ENCODE measurements around the gene MNT.

The MNT gene

DNA sequence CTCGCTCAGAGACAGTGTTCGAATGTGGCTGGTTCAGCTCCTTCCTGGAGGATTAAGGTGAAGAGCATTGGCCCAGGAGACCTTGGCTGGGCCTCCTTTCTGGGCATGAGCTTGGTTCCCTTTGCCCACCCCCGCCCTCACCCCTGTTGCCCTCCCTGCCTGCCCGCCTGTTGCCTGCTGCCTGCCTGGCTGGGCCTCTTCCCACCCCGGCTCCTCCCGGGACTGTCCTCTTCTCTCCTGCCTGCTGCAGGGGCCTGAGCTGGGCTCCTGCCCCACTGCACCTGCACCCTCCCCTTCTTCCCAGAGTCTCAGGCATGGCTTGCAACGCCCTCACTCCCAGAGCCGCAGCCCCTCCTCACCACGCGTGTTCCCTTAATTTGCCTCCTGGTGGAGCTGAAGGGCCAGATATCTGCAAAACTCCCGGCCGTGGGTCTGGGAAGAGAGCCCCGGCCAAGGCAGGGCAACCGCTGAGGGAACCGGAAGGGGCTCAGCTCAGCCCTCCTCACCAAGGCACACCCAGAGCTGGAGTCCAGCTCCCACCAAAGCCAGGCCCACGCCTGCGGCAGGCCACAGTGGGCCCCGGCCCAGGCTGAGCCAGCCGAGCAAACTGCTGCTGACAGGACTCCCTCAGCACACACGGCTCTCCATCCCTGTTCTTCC, 31.2 kb downstream of the MNT start:
- DNase-seq (ENCODE audit: low spot score in 2 of 2) (no peak), ATAC-seq (no peak)
- Mint-ChIP-seq H3K36me3 (peaks cover 10% of the 10 kb centered on the region), H3K4me1 (no peaks in the 10 kb centered on the region), H3K27ac (no peak overlapping the region), H3K4me3 (no peak overlapping the region), H3K9me3 (no peaks in the 10 kb centered on the region)

- Mint-ChIP-seq H3K4me3 (no peak overlapping the region), H3K36me3 (peaks cover 7% of the 10 kb centered on the region), H3K4me1 (no peaks in the 10 kb centered on the region), H3K27ac (no peak overlapping the region), H3K9me3 (no peaks in the 10 kb centered on the region)
- ATAC-seq (no peak), DNase-seq (ENCODE audit: low spot score in 2 of 2) (no peak)
These were observed 31.8 kb downstream of the MNT start for GRCh38 chr17:2369039-2369438.

- H3K36me3 Mint-ChIP-seq, result peaks cover 11% of the 10 kb centered on the region
- no peak overlapping the region for H3K27ac Mint-ChIP-seq
- ATAC-seq, result no peak
- DNase-seq (ENCODE audit: low spot score in 2 of 2), result no peak
- H3K4me3 Mint-ChIP-seq, result no peak overlapping the region
- H3K9me3 Mint-ChIP-seq, result no peaks in the 10 kb centered on the region
- H3K4me1 Mint-ChIP-seq, result no peaks in the 10 kb centered on the region
These were observed 32.5 kb downstream of the MNT start for GRCh38 chr17:2368359-2368758.

- H3K9me3 Mint-ChIP-seq, result no peaks in the 10 kb centered on the region
- no peak overlapping the region for H3K4me3 Mint-ChIP-seq
- H3K4me1 Mint-ChIP-seq, result no peaks in the 10 kb centered on the region
- H3K27ac Mint-ChIP-seq, result no peak overlapping the region
- ATAC-seq, result no peak
- no peak for DNase-seq (ENCODE audit: low spot score in 2 of 2)
- peaks cover 17% of the 10 kb centered on the region for H3K36me3 Mint-ChIP-seq
These were observed 33.9 kb downstream of the MNT start for GRCh38 chr17:2366747-2367494.

- DNase-seq (ENCODE audit: low spot score in 2 of 2) (no peak), ATAC-seq (no peak)
- H3K4me1 Mint-ChIP-seq, result peaks cover 6% of the 10 kb centered on the region
- H3K27ac Mint-ChIP-seq, result no peak overlapping the region
- no peak overlapping the region for H3K4me3 Mint-ChIP-seq
- H3K36me3 Mint-ChIP-seq, result peaks cover 17% of the 10 kb centered on the region
- H3K9me3 Mint-ChIP-seq, result no peaks in the 10 kb centered on the region
These were observed 35.7 kb downstream of the MNT start for GRCh38 chr17:2365132-2365531.

DNA sequence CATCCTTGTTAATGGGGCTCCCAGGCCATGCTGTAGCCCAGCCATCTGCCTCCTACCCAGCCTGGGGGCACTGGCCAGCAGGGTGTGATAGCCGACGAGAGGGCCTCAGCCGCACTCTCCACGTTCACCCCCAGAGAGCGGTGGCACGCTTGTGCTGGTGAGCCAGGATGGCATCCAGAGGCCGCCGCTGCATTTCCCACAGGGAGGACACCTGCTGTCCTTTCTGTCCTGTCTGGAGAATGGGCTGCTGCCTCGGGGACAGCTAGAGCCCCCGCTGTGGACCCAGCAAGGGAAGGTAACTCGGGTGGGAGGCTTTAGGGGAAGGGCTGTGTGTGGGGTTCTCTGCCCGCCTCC, 36.1 kb downstream of the MNT start:
- DNase-seq (ENCODE audit: low spot score in 2 of 2), result no peak
- Mint-ChIP-seq H3K4me1 (peaks cover 6% of the 10 kb centered on the region), H3K4me3 (no peak overlapping the region), H3K36me3 (peaks cover 17% of the 10 kb centered on the region), H3K27ac (no peak overlapping the region), H3K9me3 (no peaks in the 10 kb centered on the region)
- ATAC-seq, result no peak

DNA sequence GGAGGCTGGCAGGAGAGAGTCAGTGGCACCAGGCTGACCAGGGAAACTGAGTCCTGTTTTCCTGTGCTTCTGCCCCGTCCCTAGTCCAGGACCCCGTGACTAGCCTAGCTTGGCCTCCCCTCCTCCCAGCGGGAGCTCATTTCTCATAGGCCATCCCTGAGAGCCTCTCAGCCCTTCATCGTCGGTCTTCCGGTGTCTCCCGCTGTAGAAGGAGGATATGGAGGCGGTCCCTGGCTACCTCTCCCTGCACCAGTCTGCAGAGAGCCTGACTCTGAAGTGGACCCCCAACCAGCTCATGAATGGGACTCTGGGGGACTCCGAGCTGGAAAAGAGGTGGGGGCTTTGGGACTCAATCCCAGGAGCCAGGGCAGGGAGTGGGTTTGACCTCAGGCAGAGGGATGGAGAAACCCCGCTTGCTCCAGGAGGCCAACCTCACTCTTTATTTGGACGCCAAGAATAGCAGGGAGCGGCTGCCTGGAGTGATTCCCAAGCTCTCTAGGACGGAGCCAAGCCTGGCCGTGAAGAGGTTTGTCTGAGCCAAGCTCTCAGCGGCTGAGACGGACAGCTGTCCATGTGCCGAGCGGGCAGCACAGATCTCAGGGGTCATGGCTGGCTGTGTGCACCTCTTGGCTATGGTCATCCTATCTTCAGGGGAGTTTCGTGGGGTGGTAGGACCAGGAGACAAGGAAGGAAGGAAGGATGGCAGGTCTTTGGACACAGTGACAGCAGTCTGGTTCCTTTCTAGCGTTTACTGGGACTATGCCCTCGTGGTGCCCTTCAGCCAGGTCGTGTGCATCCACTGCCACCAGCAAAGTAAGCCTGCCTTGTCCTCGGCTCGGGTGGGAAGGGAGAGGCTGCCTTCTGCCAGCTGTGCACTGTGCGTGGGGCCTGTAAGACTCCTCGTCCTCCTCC, 36.8 kb downstream of the MNT start:
- no peaks in the 10 kb centered on the region for H3K9me3 Mint-ChIP-seq
- DNase-seq (ENCODE audit: low spot score in 2 of 2), result no peak
- no peak for ATAC-seq
- peaks cover 6% of the 10 kb centered on the region for H3K4me1 Mint-ChIP-seq
- H3K36me3 Mint-ChIP-seq, result peaks cover 17% of the 10 kb centered on the region
- no peak overlapping the region for H3K27ac Mint-ChIP-seq
- H3K4me3 Mint-ChIP-seq, result no peak overlapping the region

GRCh38 chr17:2363318-2363717, 37.5 kb downstream of the MNT start:
- Mint-ChIP-seq H3K36me3 (peaks cover 17% of the 10 kb centered on the region), H3K4me1 (peaks cover 6% of the 10 kb centered on the region), H3K9me3 (no peaks in the 10 kb centered on the region), H3K4me3 (no peak overlapping the region), H3K27ac (no peak overlapping the region)
- ATAC-seq (no peak), DNase-seq (ENCODE audit: low spot score in 2 of 2) (no peak)

GRCh38 chr17:2362881-2363280, 38.0 kb downstream of the MNT start:
- peaks cover 17% of the 10 kb centered on the region for H3K36me3 Mint-ChIP-seq
- DNase-seq (ENCODE audit: low spot score in 2 of 2) (no peak), ATAC-seq (no peak)
- no peak overlapping the region for H3K27ac Mint-ChIP-seq
- no peak overlapping the region for H3K4me3 Mint-ChIP-seq
- peaks cover 6% of the 10 kb centered on the region for H3K4me1 Mint-ChIP-seq
- no peaks in the 10 kb centered on the region for H3K9me3 Mint-ChIP-seq

- Mint-ChIP-seq H3K4me1 (peaks cover 6% of the 10 kb centered on the region), H3K27ac (no peak overlapping the region), H3K36me3 (peaks cover 17% of the 10 kb centered on the region), H3K9me3 (no peaks in the 10 kb centered on the region), H3K4me3 (no peak overlapping the region)
- DNase-seq (ENCODE audit: low spot score in 2 of 2), result no peak
- ATAC-seq, result no peak
These were observed 38.4 kb downstream of the MNT start for GRCh38 chr17:2362416-2362815.

GRCh38 chr17:2362016-2362415, 38.8 kb downstream of the MNT start:
- ATAC-seq (no peak), DNase-seq (ENCODE audit: low spot score in 2 of 2) (no peak)
- Mint-ChIP-seq H3K36me3 (peaks cover 17% of the 10 kb centered on the region), H3K4me1 (peaks cover 6% of the 10 kb centered on the region), H3K27ac (no peak overlapping the region), H3K9me3 (no peaks in the 10 kb centered on the region), H3K4me3 (no peak overlapping the region)

DNA sequence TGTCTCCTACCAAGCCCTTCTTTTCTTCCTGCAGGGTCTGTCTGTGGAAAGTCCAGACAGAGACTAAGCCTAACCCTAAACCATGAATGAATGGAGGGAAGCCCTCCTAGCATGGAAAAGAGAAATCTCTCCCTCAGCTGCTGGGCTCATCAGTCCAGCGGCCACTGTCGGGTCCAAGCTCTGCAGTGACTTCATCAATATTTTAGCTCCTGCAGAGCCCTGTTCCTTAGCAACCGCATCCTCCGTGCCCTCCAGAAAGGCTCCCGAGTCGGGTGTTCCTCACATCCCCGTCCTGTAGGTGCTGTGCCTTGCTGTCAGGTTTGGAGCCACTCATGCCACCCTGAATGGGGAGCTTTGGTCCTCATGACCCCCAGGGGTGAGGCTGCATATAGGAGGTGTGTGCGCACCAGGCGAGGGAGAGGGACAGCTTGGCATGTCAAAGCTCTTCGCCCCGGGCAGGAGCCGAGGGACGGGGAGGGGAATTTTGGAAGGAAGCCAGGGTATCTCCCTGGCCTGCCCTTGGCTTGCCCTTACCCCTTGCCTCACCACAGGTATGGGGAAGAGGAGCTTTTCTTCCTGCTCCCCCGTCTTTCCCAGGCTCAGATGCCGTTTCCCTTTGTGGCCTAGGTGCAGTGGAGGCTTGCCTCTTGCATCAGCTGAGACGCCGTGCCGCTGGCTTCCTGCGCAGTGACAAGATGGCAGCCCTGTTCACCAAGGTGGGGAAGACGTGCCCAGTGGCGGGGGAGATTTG, 39.7 kb downstream of the MNT start:
- peaks cover 6% of the 10 kb centered on the region for H3K4me1 Mint-ChIP-seq
- no peak for DNase-seq (ENCODE audit: low spot score in 2 of 2)
- ATAC-seq, result no peak
- H3K9me3 Mint-ChIP-seq, result no peaks in the 10 kb centered on the region
- H3K27ac Mint-ChIP-seq, result no peak overlapping the region
- H3K4me3 Mint-ChIP-seq, result no peak overlapping the region
- peaks cover 17% of the 10 kb centered on the region for H3K36me3 Mint-ChIP-seq

DNA sequence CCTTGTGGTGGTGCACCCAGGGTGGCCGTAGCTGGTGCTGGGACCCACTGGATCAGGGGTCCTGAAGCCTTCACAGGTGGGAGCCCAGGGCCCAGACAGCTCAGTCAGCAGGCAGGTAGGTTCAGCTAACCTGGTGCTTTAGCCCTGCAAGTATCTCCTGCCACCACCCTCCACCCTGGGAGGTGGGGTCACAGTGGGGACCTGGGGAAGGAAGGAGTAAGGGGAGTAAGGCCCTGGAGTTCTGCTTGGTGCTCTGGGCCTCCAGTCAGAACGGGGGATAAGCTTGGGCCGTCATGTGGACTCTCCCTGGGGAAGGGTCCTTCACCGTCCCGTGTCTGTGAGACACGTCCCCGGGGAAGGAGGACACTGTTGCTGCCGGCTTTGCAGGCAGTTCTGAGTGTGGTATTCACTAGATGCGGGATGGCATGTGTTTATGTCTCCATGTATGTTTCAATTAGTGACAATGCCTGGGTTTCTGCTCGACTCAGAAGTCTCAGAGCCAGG, 42.9 kb downstream of the MNT start:
- no peak overlapping the region for H3K27ac Mint-ChIP-seq
- DNase-seq (ENCODE audit: low spot score in 2 of 2) (no peak), ATAC-seq (no peak)
- peaks cover 19% of the 10 kb centered on the region for H3K4me1 Mint-ChIP-seq
- H3K4me3 Mint-ChIP-seq, result no peak overlapping the region
- H3K9me3 Mint-ChIP-seq, result no peaks in the 10 kb centered on the region
- H3K36me3 Mint-ChIP-seq, result peaks cover 6% of the 10 kb centered on the region

DNA sequence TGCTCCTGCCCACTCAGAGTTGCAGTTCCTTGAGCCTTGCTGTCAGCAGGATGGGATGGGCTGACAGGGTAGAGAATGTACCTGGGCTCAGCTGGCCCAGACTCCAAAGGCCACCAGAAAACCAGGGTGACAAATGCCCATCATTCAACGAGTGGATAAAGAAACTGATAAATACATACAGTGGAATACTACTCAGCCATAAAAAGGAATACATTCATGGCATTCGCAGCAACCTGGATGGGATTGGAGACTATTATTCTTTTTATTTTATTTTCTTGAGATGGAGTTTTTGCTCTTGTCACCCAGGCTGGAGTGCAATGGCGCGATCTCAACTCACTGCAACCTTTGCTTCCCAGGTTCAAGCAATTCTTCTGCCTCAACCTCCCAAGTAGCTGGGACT, 43.6 kb downstream of the MNT start:
- ATAC-seq (no peak), DNase-seq (ENCODE audit: low spot score in 2 of 2) (no peak)
- H3K9me3 Mint-ChIP-seq, result no peaks in the 10 kb centered on the region
- no peak overlapping the region for H3K27ac Mint-ChIP-seq
- H3K36me3 Mint-ChIP-seq, result peaks cover under 1% of the 10 kb centered on the region
- H3K4me3 Mint-ChIP-seq, result no peak overlapping the region
- peaks cover 19% of the 10 kb centered on the region for H3K4me1 Mint-ChIP-seq

GRCh38 chr17:2354311-2354710, 46.5 kb downstream of the MNT start:
- Mint-ChIP-seq H3K27ac (no peak overlapping the region), H3K9me3 (no peaks in the 10 kb centered on the region)

More at GRCh38 chr17:2354311-2354710, 46.5 kb downstream of the MNT start:
- no peak overlapping the region for H3K4me3 Mint-ChIP-seq
- peaks cover 14% of the 10 kb centered on the region for H3K4me1 Mint-ChIP-seq
- H3K36me3 Mint-ChIP-seq, result no peaks in the 10 kb centered on the region
- DNase-seq (ENCODE audit: low spot score in 2 of 2) (no peak), ATAC-seq (no peak)
